ENCODE data around the gene SLC25A23.

SLC25A23 gene

DNA sequence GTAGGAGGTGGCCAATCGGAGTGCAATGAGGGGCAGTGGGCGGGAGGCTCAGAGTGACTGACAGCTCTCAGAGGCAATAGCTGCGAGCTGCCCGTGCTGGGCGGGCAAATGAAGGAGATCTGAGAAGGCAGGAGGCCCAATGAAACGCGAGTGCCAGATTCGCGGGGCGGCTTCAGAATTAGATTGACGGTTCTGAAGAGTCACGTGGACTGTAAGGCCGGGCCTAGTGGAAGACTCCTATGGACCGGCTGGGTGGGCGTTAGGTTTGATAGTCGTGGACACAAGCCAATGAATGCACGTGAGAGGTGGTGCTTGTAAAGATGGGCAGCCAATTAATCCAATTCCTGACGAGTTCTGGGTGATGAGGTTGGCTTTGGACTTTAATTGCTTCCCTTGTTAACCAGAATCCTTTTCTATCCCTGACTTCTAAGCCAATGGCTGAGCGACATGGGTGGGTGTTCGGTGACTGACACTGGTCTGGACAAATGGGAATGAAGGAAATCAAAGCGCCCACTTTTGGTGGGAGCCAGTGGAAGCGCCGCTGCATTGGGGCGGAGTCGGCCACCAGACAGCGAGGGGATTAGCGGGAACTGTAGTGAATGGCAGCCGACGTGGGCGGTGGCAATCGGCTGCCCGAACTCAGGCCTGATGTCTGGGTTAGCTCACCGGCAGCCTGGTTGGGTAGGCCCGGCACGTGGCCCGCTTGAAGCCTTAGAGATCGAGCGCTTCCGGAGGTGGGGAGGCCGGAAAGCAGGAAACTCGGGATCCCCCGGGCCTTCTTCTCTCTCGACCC is 34.5 kb downstream of the SLC25A23 start:
- FAIRE-seq (peak; percentile 97), DNase-seq (ENCODE audit: low spot score) (peak; percentile 100)

DNA sequence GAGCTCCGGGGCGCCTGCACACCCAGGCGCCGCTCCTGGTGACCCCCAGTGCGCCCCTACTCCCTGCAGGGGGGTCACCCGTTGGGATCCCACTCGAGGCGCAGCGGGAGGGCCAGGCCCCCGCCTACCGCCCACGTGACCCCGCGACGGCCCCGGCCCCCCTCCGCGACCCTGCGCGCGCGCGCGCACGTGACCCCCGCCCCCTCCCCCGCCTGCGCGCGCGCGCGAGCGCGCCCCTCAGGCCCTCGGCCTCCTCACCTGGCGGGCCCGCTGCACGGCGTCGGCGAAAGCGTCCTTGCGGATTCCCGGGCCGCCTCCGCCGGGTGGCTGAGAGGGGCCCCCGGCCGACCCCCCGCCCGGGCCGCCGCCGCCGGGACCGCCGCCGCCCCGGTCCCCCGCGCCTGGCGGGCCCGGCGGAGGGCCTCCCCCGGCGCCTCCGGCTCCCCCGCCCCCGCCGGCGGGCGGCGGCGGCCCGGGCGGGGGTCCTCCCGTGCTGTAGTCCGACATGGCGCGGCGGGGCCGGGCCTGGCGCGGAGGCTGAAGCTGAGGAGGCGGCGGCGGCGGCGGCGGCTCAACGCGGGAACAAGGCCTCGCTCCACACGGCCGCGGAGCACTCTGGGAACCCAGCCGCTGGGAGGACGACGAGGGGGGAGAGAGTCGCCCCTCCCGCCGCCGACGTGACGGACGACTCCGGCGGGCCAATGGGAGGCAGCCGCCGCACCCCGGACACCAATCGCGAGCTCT is 35.2 kb downstream of the SLC25A23 start, which contains the start of gene KHSRP:
Gene KHSRP, minus strand, starts transcription at position 617 of the 744 bp plus-strand sequence. Its CDS starts 110 bp downstream, at position 507.
- DNase-seq (ENCODE audit: low spot score) = no peak
- FAIRE-seq = no peak

DNA sequence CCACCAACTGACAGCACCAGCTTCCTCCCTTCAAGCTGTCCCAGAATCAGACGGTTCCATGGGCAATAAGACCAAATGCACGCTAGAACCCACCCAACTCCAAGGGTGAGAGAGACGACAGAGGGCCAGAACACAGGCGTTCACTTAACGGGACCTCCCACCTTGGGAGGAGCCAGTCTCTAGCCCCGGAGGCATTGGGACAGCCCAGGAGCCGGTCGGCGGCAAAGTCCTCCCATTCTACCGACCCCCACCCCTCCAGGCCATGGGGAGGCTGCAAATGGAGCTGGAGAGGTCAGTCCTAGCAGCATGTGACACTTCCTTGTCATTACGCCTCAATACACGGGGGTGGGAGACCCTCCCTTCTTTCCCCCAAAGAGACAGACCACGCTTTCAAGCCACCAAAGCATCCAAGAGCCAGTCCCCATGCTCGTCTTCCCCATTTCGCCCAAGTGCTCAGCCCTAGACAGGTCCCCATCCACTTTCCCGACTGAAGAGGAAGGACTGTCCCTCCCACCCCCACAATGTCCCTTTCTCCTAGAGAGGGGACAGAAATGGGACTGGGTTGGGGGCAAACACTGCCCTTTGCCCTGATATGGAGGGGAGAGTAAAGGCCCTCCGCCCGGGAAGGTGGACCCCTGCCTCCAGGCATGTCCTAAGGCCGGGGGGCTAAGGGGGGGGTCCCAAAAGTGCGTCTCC is 35.9 kb downstream of the SLC25A23 start:
- FAIRE-seq (no peak), DNase-seq (ENCODE audit: low spot score) (peak; percentile 19)

DNA sequence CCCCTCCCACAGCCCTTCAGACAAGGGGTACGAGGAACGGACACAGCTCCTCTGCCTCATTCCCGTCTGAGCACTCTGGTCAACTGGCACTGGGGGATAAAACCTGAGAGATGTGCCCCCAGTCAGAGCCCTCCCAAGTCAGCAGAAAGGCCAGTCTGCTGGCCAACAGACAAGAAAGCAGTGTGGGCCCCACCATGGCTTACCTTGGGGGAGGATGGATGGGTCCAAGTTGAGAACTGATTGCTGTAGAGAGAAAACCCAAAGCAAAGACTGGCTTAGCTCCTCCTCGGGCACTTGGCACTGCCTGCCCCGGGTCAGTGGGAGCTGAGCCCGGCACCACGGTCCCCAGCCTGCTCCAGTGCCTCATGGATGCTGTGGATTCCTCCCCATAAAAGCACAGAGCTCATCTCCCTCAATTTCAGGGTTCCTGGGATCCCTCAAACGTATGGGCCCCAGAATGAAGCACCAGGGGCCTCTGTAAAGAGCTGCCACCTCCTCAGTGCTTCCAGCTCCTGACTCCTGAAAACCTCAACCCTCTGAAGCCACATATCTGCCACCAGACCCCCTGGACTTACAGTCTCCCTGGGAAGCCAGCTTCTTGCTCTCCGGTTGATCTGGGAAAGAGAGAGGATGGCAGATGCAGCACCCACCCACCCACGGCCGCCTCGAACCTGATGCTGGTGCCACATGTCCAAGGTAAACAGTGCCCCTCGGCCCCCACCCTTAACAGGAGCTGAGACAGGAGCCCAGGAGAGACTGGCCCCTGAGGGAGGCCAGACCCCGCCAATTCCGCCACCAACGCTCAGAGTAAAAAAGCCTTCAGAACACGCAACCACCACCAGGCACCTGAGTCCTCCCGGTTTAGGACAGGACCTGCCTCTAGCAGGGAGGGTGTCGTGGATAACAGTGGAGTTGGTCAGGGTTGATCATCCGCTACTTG is 38.2 kb downstream of the SLC25A23 start:
- FAIRE-seq (no peak), DNase-seq (ENCODE audit: low spot score) (no peak)

DNA sequence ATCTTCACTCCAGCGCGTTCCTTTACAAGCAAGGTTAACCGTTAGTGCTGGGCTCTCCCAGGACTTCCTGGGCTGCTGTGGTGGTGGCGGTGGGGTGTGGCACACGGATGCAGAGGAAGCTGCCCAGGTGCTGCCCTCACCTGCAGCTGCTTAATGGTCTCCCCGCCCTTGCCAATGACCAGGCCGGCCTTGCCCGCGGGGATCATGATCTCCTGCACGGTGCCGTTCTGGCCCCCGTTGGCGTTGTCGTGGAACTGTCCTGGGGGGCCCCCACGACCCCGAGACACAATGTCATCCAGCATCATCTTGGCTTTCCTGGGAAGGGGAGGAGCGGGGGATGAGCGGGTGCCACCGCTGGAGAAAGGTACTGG is 41.0 kb downstream of the SLC25A23 start:
- DNase-seq (ENCODE audit: low spot score) (no peak), FAIRE-seq (no peak)

DNA sequence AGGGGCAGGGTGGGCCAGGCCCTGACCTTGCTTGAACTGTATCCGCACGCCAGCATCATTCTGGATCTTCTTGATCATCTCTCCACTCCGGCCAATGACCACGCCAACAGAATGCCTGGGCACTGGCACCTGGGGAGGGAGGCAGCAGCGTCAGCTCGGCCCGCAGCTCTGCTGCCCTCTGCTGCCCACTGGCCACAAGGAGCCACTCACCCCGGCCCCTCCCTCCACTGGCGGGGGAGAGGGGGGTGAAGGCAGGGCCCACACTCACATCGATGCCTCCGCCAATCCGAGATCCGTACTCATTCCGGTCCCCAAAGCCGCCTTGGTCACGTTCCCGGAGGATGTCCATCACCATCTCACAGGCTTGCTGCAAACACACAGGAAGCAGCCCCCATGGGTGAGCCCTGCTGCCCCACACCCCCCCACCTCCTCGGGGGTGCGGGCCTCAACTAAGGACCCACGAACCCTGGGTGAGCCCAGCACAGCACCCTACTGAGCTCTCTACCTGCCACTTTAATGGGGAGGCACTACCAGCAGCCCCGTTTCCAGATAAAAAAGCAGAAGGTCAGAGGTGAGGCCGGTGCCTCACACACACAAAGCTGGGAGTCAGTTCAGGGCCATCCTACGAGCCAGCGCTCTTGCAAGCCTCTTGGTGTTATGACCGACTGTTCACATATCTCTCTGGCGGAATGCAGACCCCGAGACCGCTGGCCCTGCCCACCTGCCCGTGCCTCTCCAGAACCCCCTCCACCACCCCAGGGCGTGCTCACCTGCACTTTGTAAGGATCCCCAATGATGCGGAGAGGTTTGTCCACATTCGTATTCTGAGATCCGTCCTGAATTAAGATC is 41.7 kb downstream of the SLC25A23 start:
- DNase-seq (ENCODE audit: low spot score) = no peak
- no peak for FAIRE-seq

DNA sequence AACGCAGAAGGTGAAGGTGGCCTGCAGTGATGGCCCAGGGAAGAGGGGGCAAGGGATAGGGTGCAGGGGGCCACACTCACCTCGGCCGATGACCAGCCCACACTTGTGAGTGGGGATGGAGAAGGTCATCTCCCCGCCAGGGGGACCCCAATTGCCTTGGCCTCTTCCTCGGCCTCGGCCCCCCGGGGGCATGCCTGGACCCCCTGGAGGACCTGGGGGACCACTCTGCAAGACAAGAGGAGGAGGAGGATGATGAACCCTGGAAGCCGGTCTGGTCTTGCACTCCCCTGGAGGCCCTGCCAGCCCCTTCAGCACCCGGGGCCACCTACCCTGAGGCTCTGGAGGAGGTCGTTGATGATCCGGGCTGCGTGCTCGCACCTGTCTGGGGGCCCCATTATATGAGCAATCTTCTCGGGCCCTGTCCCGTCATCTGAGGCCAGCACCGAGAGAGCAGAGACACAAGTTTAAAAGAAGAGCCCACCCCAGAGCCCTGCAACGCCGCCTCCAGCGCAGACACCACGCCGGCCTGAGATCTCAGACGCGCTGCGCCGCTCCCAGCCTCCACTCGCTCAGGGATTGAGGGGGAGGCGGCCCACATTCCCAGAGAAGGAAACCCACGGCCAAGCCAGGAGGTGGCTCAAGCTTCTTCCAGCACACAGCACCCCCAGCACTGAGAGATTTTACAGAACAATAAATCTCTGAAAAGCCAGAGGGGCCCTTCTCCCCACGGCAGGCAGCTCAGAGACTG is 42.8 kb downstream of the SLC25A23 start:
- FAIRE-seq = no peak
- no peak for DNase-seq (ENCODE audit: low spot score)

DNA sequence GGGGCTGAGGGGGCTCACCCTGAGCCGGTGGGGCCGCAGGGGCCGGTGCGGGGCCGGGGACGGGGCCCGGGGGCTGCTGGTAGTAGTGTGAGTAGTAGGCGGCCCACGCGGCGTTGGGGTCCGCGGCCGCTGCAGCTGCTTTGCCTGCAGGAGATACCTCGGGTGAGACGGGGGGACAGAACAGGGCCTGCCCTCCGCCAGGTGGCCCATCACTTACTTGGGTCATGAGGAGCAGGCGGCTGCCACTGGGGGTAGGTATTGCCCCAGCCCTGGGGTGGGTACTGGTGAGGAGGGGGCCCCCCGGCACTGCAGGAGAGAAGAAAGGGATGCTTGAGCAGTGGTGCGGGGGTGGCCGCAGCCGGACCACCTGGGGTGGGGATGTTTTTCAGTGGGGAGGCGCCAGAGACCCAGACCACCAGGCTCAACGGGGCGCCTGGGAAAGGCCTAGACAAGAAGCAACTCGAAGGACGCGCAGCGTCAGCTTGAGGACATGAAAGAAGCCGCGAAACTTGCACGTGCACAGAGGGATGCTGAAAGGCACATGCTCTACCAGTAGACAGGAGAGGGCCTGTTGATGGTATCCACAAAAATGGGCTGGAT is 43.9 kb downstream of the SLC25A23 start:
- DNase-seq (ENCODE audit: low spot score) = no peak
- no peak for FAIRE-seq

DNA sequence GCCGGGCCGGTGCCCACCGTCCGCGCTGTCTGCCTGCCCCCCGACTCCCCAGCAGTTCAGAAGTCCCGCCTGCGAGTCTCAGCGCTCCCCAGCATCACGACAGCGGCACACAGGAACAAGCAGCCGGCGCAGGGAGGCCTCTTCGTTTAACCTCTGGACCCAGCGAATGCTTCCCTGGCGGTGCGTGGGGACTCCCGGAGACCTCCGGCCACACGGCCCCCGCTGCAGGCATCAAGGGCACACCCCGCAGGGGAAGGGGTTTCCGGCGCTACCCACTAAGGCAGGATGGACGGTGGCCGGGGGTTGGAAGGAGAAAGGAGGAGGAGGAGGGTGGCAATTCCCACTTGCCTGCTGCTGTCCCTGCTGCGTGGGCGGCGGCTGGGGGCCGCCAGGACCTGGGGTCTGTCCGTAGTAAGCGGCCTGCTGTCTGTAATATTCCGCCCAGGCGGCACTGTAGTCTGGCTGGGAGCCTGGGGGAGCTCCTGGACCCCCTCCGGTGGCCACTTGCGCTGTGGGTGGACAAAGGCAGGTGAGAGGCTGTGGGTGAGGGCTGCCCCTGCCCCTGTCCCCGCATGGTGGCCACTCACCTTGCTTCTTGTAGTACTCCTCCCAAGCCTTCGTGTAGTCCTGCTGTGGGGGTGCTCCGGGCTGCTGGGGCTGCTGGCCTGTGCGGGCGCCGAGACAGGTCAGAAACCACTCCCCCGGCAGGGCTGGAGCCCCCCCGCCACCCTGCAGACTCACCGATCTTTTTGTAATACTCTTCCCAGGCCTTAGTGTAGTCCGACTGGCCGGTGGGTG is 44.6 kb downstream of the SLC25A23 start:
- FAIRE-seq (no peak), DNase-seq (ENCODE audit: low spot score) (no peak)

DNA sequence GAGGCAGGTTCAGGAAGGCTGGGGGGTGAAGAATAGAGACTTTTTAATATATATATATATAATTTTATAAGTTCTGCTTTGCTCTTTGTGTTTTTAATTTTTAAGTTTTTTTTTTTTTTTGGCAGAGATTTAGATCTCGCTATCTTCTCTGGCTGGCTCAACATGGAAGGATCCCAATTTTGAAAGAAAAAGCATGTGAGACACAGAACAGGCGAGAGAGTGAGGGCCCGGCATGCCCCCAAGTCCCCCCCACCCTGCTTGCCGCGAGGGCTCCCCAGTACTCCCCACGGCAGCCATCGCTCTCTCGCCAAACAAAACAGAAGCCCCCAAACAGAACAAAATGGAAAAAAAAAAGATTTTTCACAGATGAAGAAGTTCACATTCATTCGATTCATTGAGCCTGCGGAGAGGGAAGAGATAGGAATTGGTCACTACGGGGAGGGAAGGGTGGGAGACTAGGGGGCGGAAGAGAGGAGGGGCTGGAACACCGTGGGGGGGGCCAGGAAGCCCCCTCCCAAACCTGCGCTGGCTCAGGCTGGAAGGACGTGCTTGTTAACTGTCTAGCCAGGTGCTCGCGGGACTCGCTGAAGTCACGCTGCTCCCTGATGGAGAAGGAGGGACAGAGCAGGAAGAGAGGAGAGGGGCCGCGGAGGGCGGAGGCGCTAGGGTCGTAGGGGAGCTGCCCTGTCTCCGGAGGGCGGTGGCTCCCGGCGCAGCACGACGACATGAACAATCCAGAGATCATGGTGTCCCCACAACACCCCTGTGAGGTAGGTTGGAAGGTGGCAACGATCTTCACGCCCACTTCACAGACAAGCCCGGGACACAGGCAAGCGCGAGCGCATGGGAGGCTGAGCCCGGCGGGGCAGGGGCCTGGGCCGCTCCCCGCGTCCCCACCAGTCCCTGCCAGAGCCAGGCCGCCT is 45.6 kb downstream of the SLC25A23 start:
- FAIRE-seq = no peak
- no peak for DNase-seq (ENCODE audit: low spot score)

DNA sequence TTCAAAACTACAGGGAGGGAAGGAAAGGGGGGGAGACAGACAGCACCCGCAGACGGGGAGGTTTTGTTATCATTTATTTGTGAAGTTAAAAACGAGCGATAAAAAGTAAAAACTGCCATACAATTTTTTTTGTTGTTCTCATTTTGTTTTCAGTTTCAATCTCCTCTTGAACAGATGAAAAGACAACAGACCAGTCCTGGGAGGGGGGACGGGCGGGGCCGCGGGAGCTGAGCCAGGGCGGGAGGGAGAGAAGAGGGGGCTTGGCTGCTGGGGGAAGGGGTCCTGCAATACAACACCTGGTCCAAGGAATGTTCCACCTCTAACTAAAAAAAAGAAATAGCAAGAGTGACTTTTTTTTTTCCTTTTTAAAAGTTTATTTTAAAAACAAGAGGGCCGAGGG is 46.3 kb downstream of the SLC25A23 start:
- no peak for FAIRE-seq

DNA sequence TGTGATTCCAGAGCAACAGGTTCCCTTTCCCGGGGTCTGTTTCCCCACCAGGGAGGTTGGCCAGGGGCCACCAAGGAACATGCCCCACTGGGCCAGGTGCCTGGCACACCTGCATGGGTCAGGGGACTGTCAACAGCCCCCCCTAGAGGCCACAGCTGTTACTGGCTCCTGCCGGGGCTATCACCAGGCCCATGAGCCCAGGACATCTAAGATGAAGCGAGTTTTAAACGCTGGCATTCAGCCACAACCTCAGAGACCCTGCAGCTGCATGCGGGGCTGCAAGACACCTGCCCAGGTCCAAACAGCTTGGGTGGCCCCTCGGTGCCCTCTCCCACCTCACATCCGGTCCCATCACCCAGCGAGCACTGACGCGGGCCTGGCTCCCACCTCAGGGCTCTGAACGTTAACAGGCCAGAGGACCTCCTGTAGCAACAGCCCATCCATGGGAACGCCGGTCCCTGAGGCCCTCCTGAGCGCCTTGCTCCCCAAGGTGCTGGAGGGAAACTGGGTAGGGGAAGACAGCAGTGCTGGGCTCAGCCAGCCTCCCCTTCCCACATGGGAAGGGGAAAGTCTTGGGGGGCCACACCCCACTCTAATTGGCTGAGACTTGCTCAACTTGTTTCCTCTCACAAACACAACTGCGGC is 47.0 kb downstream of the SLC25A23 start:
- FAIRE-seq (no peak), DNase-seq (ENCODE audit: low spot score) (peak; percentile 4)

More for the DNA sequence above, 46.3 kb downstream of the SLC25A23 start:
- no peak for DNase-seq (ENCODE audit: low spot score)

DNA sequence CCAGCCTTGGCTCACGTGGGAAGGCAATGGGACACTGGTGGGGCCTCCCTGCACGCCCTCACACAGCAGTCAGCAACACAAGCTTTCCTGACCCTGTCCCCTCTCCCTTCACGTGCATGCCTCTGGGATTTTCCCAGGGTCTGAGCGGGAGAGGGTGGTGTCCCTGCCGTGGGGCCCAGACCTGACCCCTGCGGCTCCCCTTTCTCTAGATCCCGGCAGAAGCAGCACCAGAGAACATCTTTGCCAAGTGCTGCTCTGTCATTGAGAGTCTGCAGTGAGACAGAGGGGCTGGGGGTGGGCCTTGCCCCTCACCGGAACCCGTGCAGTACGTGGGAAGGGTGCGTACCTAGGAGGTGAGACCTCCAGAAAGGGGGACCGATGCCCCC is 47.5 kb downstream of the SLC25A23 start:
- FAIRE-seq = no peak
- no peak for DNase-seq (ENCODE audit: low spot score)

DNA sequence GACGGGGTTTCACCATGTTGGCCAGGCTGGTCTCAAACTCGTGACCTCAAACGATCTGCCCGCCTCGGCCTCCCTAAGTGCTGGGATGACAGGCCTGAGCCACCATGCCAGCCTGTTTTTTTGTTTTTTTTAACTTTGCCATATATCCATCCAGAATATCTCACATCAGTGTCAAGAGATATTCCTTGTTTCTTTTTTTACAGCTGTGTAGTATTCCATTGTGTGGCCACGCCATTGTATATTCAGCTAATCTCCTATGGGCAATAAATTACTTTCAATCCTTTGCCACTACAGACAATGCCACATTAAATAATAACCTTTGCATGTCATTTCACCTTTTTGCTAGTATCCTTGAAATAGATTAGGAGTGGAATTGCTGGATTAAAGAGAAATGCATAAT is 50.2 kb downstream of the SLC25A23 start:
- no peak for DNase-seq (ENCODE audit: low spot score)
- no peak for FAIRE-seq

DNA sequence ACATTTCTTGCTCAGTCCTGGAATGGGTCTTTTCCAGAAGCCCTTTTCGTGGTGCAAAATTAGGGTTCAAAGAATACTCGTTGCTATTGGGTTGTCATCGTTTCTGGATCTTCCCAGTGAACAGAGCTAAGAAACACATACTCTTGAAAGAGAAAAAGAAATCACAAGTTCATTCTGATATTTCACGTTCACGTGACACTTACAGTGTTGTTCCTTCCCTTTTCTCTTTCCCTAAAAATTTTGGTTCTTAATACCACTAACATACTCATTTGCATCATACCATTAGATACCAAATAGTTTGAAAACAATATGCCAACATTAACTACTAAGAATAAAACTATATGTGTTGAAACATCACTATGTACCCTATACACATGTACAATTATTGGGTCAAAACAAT is 53.2 kb downstream of the SLC25A23 start:
- no peak for DNase-seq (ENCODE audit: low spot score)
- no peak for FAIRE-seq

DNA sequence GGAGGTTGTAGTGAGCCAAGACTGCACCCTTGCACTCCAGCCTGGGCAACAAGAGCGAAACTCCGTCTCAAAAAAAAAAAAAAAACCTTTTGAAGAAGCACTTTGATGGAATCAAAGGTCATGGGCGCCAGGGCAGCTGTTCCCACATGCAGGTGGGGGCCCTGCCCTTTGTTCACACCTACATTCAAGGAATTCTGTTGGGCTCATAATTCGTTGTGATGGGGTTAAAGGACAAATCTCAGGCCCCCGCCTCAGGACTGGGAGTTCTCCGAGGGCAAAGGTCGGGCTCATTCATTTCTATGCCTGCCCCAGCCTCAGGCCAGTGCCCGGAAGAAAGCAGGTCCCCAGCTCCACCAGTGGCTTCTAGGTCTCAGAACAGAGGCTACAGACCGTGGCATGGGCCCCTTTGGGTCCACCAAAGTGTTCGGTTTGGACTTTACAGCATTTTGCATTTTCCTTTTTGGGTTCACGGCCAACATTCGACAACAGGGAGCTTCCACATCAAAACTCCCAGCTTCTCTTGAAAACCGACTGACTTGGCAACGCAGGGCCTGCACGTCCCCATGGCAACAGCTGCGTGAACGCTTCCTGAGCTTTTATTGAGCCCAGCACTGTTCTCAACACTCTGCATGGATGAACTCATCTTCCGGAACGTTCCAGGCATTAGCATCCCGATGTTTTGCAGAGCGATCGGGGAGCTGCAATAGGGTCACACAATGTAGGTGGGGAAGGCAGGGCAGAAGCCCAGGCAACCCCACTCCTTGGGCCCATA is 56.6 kb downstream of the SLC25A23 start:
- no peak for DNase-seq (ENCODE audit: low spot score)
- FAIRE-seq = no peak

All from RCC 7860 (cell line).